IMR-90 (cell line): ENCODE data around the gene CIC. TPM values are rescaled to one million over a fixed set of nuclear protein-coding genes. Genes with fewer than 3 reads are reported as not detected.

Experiments used
- MAZ ChIP-seq: IDR thresholded peaks from 2 replicates; pipeline ENCODE4 v1.6.1; 2012; ENCODE audit warnings: low read depth, mild to moderate bottlenecking, low read length, improper control_type of control experiment, moderate library complexity, borderline replicate concordance
- RFX5 ChIP-seq: IDR thresholded peaks from 2 replicates; pipeline ENCODE4 v1.8.0; 2012; ENCODE audit warnings: low read depth, mild to moderate bottlenecking, low read length, moderate library complexity
- polyA plus RNA-seq, 3 experiments: library from polyadenylated mRNA; depleted of rRNA; stranded (reverse); fragments of >200 nt; gene quantifications; 2 replicates each; pipeline ENCODE4 v1.2.3, GENCODE V29; 2012; ENCODE audit warnings: low replicate concordance in 1 of 3
- total RNA-seq: library from RNA; depleted of rRNA; stranded (reverse); fragments of >200 nt; gene quantifications from 2 replicates; pipeline ENCODE4 v1.2.3, GENCODE V29; 2012
- TF ChIP-seq, protein P1 (sequence below): conservative IDR thresholded peaks from 2 replicates; pipeline ENCODE4 v1.5.1; 2012; ENCODE audit warnings: mild to moderate bottlenecking, low read depth, low read length, improper control_type of control experiment

The CIC gene
- total and polyA plus RNA-seq, 2 of the 4 experiments (the other 2 are of a cell fraction): 1.8 to 23.2 TPM

DNA sequence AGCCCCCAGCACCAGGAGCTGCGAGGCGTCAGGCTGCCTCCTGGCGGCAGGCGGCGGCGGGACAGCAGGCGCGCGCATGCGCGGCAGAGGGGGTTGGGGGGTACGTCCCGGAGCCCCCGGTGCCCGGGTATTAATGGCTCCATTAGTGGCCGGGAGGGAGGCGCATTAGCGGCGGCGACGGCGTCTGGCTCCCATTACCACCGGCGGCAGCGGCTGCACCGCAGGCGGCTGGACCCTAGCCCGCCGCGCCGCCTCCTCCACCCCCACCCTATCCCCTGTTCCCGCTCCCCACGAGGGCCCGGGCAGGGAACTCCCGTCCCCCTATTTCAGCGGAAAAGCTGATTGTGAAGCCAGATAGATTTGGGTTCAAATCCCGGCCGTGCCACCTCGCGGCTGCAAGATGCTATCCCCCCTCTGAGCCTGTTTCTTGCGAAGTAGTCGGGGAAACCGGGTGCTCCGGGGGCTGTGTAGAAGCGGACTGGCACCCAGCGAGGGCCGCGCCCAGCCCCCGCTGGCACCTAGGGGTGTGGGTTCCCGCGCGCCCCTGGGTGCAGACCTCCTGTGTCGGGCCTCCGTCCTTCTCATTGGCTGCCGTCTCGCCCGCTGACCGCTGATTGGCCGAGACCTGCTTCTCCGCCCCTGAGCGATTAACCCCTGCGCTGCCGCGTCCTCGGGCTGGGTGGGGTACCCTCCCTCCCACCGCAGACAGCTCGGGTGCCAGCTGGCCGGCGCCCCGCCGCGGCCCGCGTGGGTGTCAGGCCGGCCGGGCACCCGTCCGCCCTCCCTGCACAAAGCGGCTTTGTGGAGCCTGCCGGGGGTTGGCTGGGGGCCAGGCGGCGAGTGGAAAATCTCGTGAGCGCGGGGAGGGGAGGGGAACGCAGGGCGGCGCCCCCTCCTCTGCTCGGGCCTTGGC, 11.1 kb downstream of the CIC start (continued):
- TF ChIP-seq, protein P1, sequence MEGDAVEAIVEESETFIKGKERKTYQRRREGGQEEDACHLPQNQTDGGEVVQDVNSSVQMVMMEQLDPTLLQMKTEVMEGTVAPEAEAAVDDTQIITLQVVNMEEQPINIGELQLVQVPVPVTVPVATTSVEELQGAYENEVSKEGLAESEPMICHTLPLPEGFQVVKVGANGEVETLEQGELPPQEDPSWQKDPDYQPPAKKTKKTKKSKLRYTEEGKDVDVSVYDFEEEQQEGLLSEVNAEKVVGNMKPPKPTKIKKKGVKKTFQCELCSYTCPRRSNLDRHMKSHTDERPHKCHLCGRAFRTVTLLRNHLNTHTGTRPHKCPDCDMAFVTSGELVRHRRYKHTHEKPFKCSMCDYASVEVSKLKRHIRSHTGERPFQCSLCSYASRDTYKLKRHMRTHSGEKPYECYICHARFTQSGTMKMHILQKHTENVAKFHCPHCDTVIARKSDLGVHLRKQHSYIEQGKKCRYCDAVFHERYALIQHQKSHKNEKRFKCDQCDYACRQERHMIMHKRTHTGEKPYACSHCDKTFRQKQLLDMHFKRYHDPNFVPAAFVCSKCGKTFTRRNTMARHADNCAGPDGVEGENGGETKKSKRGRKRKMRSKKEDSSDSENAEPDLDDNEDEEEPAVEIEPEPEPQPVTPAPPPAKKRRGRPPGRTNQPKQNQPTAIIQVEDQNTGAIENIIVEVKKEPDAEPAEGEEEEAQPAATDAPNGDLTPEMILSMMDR: peak; percentile 88
- TF ChIP-seq MAZ: peak; percentile 87
- TF ChIP-seq RFX5: 0 out of 2 replicates have a peak, but pooled peaks have one; percentile 29
